ENCODE measurements around the gene VPS18. TPM values are rescaled to one million over a fixed set of nuclear protein-coding genes. Genes with fewer than 3 reads are reported as not detected.

The VPS18 gene
- total RNA-seq, 1 donor from 2014 or later: 37.6 TPM

DNA sequence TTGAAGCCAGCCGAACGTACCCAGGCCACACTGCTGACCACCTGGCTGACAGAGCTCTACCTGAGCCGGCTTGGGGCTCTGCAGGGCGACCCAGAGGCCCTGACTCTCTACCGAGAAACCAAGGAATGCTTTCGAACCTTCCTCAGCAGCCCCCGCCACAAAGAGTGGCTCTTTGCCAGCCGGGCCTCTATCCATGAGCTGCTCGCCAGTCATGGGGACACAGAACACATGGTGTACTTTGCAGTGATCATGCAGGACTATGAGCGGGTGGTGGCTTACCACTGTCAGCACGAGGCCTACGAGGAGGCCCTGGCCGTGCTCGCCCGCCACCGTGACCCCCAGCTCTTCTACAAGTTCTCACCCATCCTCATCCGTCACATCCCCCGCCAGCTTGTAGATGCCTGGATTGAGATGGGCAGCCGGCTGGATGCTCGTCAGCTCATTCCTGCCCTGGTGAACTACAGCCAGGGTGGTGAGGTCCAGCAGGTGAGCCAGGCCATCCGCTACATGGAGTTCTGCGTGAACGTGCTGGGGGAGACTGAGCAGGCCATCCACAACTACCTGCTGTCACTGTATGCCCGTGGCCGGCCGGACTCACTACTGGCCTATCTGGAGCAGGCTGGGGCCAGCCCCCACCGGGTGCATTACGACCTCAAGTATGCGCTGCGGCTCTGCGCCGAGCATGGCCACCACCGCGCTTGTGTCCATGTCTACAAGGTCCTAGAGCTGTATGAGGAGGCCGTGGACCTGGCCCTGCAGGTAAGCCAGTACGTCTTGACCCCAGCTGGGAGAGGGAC is 6.2 kb downstream of the VPS18 start:
- Mint-ChIP-seq H3K36me3 (ENCODE audit: low read depth, unreplicated experiment) (peaks cover 19% of the 10 kb centered on the region), H3K9me3 (ENCODE audit: unreplicated experiment) (no peaks in the 10 kb centered on the region), H3K27ac (ENCODE audit: unreplicated experiment) (no peak overlapping the region), H3K4me1 (ENCODE audit: low read depth, unreplicated experiment) (peaks cover 8% of the 10 kb centered on the region), H3K4me3 (ENCODE audit: unreplicated experiment) (peak overlapping the region; percentile 60), H3K27me3 (ENCODE audit: low read depth, unreplicated experiment) (no peaks in the 10 kb centered on the region)
- Histone ChIP-seq H4K20me1 (ENCODE audit: insufficient read depth, low read length) (peaks cover 71% of the 10 kb centered on the region), H3K4me2 (ENCODE audit: low read length) (no peak overlapping the region), H2AFZ (ENCODE audit: low read depth, low read length) (no peak overlapping the region), H3K9me3 (ENCODE audit: insufficient read depth, low read depth, low read length) (no peaks in the 10 kb centered on the region), H3K9ac (ENCODE audit: low read length) (no peak overlapping the region), H3K36me3 (ENCODE audit: insufficient read depth, low read length) (peaks cover 28% of the 10 kb centered on the region), H3K4me1 (ENCODE audit: insufficient read depth, low read length) (peaks cover 6% of the 10 kb centered on the region), H3K4me3 (ENCODE audit: insufficient read depth, low read depth, low read length) (no peak overlapping the region), H3K27ac (ENCODE audit: low read depth, low read length) (no peak overlapping the region), H3K27me3 (ENCODE audit: insufficient read depth, low read length) (no peaks in the 10 kb centered on the region), H3K79me2 (ENCODE audit: insufficient read depth, low read length) (peaks cover 51% of the 10 kb centered on the region)
- no peak for TF ChIP-seq EZH2 (IDR thresholded peaks at IDR 0.05; ENCODE audit: insufficient read depth, low read length)
- TF ChIP-seq, protein P1, sequence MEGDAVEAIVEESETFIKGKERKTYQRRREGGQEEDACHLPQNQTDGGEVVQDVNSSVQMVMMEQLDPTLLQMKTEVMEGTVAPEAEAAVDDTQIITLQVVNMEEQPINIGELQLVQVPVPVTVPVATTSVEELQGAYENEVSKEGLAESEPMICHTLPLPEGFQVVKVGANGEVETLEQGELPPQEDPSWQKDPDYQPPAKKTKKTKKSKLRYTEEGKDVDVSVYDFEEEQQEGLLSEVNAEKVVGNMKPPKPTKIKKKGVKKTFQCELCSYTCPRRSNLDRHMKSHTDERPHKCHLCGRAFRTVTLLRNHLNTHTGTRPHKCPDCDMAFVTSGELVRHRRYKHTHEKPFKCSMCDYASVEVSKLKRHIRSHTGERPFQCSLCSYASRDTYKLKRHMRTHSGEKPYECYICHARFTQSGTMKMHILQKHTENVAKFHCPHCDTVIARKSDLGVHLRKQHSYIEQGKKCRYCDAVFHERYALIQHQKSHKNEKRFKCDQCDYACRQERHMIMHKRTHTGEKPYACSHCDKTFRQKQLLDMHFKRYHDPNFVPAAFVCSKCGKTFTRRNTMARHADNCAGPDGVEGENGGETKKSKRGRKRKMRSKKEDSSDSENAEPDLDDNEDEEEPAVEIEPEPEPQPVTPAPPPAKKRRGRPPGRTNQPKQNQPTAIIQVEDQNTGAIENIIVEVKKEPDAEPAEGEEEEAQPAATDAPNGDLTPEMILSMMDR (IDR thresholded peaks at IDR 0.05; ENCODE audit: insufficient read depth, low read depth, low read length): no peak
- no peak for FAIRE-seq
- DNase-seq (ENCODE audit: low read depth): no peak

DNA sequence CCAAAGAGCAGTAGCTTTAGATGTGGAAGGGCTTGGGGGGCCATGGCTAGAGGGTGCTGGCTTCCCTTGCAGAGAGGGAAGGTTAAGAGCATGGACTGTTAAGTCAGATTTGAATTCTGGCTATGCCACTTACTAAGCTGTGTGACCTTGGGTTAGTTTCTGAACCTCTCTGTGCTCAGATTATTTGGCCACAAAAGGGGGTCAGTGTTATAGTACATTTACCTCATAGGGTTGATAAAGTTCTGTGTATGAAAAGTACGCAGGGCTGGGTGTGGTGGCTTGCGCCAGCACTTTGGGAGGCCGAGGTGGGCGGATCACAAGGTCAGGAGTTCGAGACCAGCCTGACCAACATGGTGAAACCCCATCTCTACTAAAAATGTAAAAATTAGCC is 6.8 kb downstream of the VPS18 start:
- Histone ChIP-seq H3K36me3 (ENCODE audit: insufficient read depth, low read length) (peaks cover 25% of the 10 kb centered on the region), H3K27me3 (ENCODE audit: insufficient read depth, low read length) (no peaks in the 10 kb centered on the region)
- no peaks in the 10 kb centered on the region for H3K9me3 Mint-ChIP-seq (ENCODE audit: unreplicated experiment)

More for the DNA sequence above, 6.8 kb downstream of the VPS18 start:
- Histone ChIP-seq H3K9me3 (ENCODE audit: insufficient read depth, low read depth, low read length) (no peaks in the 10 kb centered on the region), H3K4me1 (ENCODE audit: insufficient read depth, low read length) (peaks cover 8% of the 10 kb centered on the region), H3K79me2 (ENCODE audit: insufficient read depth, low read length) (peaks cover 45% of the 10 kb centered on the region), H3K4me3 (ENCODE audit: insufficient read depth, low read depth, low read length) (no peak overlapping the region), H2AFZ (ENCODE audit: low read depth, low read length) (no peak overlapping the region), H3K4me2 (ENCODE audit: low read length) (no peak overlapping the region), H3K27ac (ENCODE audit: low read depth, low read length) (no peak overlapping the region), H4K20me1 (ENCODE audit: insufficient read depth, low read length) (peaks cover 71% of the 10 kb centered on the region), H3K9ac (ENCODE audit: low read length) (no peak overlapping the region)
- TF ChIP-seq, protein P1 (IDR thresholded peaks at IDR 0.05; ENCODE audit: insufficient read depth, low read depth, low read length): no peak
- no peak for TF ChIP-seq EZH2 (IDR thresholded peaks at IDR 0.05; ENCODE audit: insufficient read depth, low read length)
- DNase-seq (ENCODE audit: low read depth): no peak
- H3K27ac Mint-ChIP-seq (ENCODE audit: unreplicated experiment): no peak overlapping the region
- no peak for FAIRE-seq
- no peaks in the 10 kb centered on the region for H3K27me3 Mint-ChIP-seq (ENCODE audit: low read depth, unreplicated experiment)
- H3K4me3 Mint-ChIP-seq (ENCODE audit: unreplicated experiment): peak overlapping the region; percentile 60
- H3K4me1 Mint-ChIP-seq (ENCODE audit: low read depth, unreplicated experiment): peaks cover 2% of the 10 kb centered on the region
- peaks cover 19% of the 10 kb centered on the region for H3K36me3 Mint-ChIP-seq (ENCODE audit: low read depth, unreplicated experiment)

Data from astrocyte (in vitro differentiated cells and primary cell).